ENCODE data around the gene CRTC1. TPM values are rescaled to one million over a fixed set of nuclear protein-coding genes. Genes with fewer than 3 reads are reported as not detected.
A peak's percentile ranks its signal among the peaks of the same experiment; 100 is the strongest.

CRTC1 gene
- total and polyA plus RNA-seq, 2 of the 13 experiments (the other 11 are each of a cell fraction or from before 2014, with no cell fraction given) = 2.0 to 2.7 TPM

GRCh38 chr19:18762125-18763023, 78.9 kb downstream of the CRTC1 start (continued):
- no peak for TF ChIP-seq HOXA9 (CRISPR knock-in tag; IDR thresholded peaks at IDR 0.05; ENCODE audit: borderline replicate concordance)
- peak; percentile 33; the same call in 1 of the 2 replicates for TF ChIP-seq POLR2G (IDR thresholded peaks at IDR 0.05; ENCODE audit: low read depth, low read length)
- TF ChIP-seq HOXA5 (CRISPR knock-in tag; IDR thresholded peaks at IDR 0.05) = no peak

- no peak overlapping the region for H3K9ac ChIP-seq (ENCODE audit: insufficient read depth, low read depth, low read length)
- no TSS peak for BruUV-seq (replicated peaks)
- POLR2A ChIA-PET = no interaction called here
- DNase-seq (ENCODE audit: low spot score) (no peak), ATAC-seq (no peak), FAIRE-seq (no peak)
- TF ChIP-seq RBM22 (optimal IDR thresholded peaks at IDR 0.05; ENCODE audit: low read length) = peak; percentile 50
- TF ChIP-seq AGO2 (optimal IDR thresholded peaks at IDR 0.05; ENCODE audit: low read depth, low read length) = peak; percentile 76
- peak in 1 of 2 experiments; percentile 2; a peak in 1 of 4 replicates for TF ChIP-seq POLR2A (IDR thresholded peaks at IDR 0.05; ENCODE audit: insufficient read depth in 1 of 2, low read depth in 2 of 2, low read length in 2 of 2)
- no peak for TF ChIP-seq NPAS2 (CRISPR knock-in tag; IDR thresholded peaks at IDR 0.05; ENCODE audit: borderline replicate concordance)
- TF ChIP-seq IRX3 (CRISPR knock-in tag; IDR thresholded peaks at IDR 0.05; ENCODE audit: borderline replicate concordance, low read depth) = no peak
- TF ChIP-seq PAF1 (CRISPR knock-in tag; IDR thresholded peaks at IDR 0.05) = no peak
- WGBS (ENCODE audit: low lambda C conversion rate) = 86% methylated on average over 16 of the region's 41 CpGs
- H3K9me3 ChIP-seq (ENCODE audit: low read length) = no peaks in the 10 kb centered on the region
- no peaks in the 10 kb centered on the region for H3K27me3 ChIP-seq (ENCODE audit: control insufficient read depth in 1 of 2, insufficient read depth in 2 of 2, low read length in 2 of 2)
- H3K4me1 ChIP-seq (ENCODE audit: insufficient read depth, low read length) = peaks cover 16% of the 10 kb centered on the region
- H4K20me1 ChIP-seq (ENCODE audit: insufficient read depth, low read length) = no peaks in the 10 kb centered on the region
- H3K36me3 ChIP-seq (replicated peaks in 1 of 2; ENCODE audit: control insufficient read depth in 1 of 2, insufficient read depth in 2 of 2, low read length in 2 of 2) = no peaks in the 10 kb centered on the region
- no peaks in the 10 kb centered on the region for H3K79me2 ChIP-seq (ENCODE audit: insufficient read depth, low read length)
- CTCF ChIA-PET (ENCODE audit: low intra/inter-chr PET ratio, low total read pairs) = no interaction called here
- H2AFZ ChIP-seq (ENCODE audit: low read length) = no peak overlapping the region
- intact Hi-C loops (cut with micrococcal nuclease; ENCODE audit: unreplicated experiment) = no loop called here
- H3K27ac ChIP-seq (ENCODE audit: extremely low read length, insufficient read depth, low read length) = no peak overlapping the region
- H3K4me3 ChIP-seq (replicated peaks in 1 of 3; ENCODE audit: insufficient read depth in 1 of 3, low read depth in 2 of 3, low read length in 3 of 3) = no peak overlapping the region
- no peak overlapping the region for H3K4me2 ChIP-seq (ENCODE audit: low read depth, low read length)
- in situ Hi-C loops (cut with HindIII; ENCODE audit: extremely low pct_ligation_motif_present, low pct_unique_long_range_greater_than_20kb) = no loop called here
These were observed 80.5 kb downstream of the CRTC1 start for GRCh38 chr19:18763674-18764590.

Measured in HepG2 (cell line).